MG63 (cell line): ENCODE data around the gene NCAPD2. TPM values are rescaled to one million over a fixed set of nuclear protein-coding genes. Genes with fewer than 3 reads are reported as not detected.

Source experiments
- DNase-seq: peaks from one replicate; pipeline ENCODE4 v3.0.0-alpha.2; 2020
- H3K27me3 ChIP-seq: fragments of 250-450 bp; sonication (Bioruptor Pico); 2 replicates; pipeline ENCODE4 v1.5.1; 2020; ENCODE audit warnings: mild to moderate bottlenecking, moderate library complexity
- H3K36me3 ChIP-seq: fragments of 250-450 bp; sonication (Bioruptor Pico); 2 replicates; pipeline ENCODE4 v1.5.1; 2020; ENCODE audit warnings: mild to moderate bottlenecking, moderate library complexity
- H3K4me3 ChIP-seq: fragments of 250-450 bp; sonication (Bioruptor Pico); 2 replicates; pipeline ENCODE4 v1.5.1; 2020; ENCODE audit warnings: mild to moderate bottlenecking, moderate library complexity
- H3K9me3 ChIP-seq: fragments of 250-450 bp; sonication (Bioruptor Pico); 2 replicates; pipeline ENCODE4 v1.5.1; 2020; ENCODE audit warnings: mild to moderate bottlenecking, moderate library complexity
- total RNA-seq: library from RNA; depleted of rRNA; stranded (reverse); fragments of >200 nt; shearing (Covaris generic); gene quantifications from 2 replicates; pipeline ENCODE4 v1.2.3, GENCODE V29; 2014; ENCODE audit warnings: low replicate concordance; rRNA removed

NCAPD2 gene
- total RNA-seq, 1 experiment from 2014 or later: 95.9 TPM

- Histone ChIP-seq H3K36me3 (peaks cover 87% of the 10 kb centered on the region), H3K9me3 (no peaks in the 10 kb centered on the region), H3K27me3 (no peaks in the 10 kb centered on the region), H3K4me3 (peak overlapping the region; percentile 74)
- no peak for DNase-seq
These were observed 73.3 kb downstream of the NCAPD2 start for GRCh38 chr12:6567112-6567670.

GRCh38 chr12:6569312-6569711 is 75.4 kb downstream of the NCAPD2 start:
- Histone ChIP-seq H3K9me3 (no peaks in the 10 kb centered on the region), H3K27me3 (no peaks in the 10 kb centered on the region), H3K4me3 (peak overlapping the region; percentile 74; the same call in 1 of the 2 replicates), H3K36me3 (peaks cover 84% of the 10 kb centered on the region)
- no peak for DNase-seq

- no peak overlapping the region for H3K4me3 ChIP-seq
- peaks cover 84% of the 10 kb centered on the region for H3K36me3 ChIP-seq
- DNase-seq: no peak
- no peaks in the 10 kb centered on the region for H3K27me3 ChIP-seq
- H3K9me3 ChIP-seq: no peaks in the 10 kb centered on the region
These were observed 75.9 kb downstream of the NCAPD2 start for GRCh38 chr12:6569786-6570185.

GRCh38 chr12:6570264-6570887 is 76.5 kb downstream of the NCAPD2 start:
- Histone ChIP-seq H3K9me3 (no peaks in the 10 kb centered on the region), H3K27me3 (no peaks in the 10 kb centered on the region), H3K4me3 (no peak overlapping the region), H3K36me3 (peaks cover 84% of the 10 kb centered on the region)
- peak; percentile 69 for DNase-seq

GRCh38 chr12:6573001-6573400 is 79.1 kb downstream of the NCAPD2 start:
- no peak for DNase-seq
- H3K4me3 ChIP-seq: no peak overlapping the region
- no peaks in the 10 kb centered on the region for H3K9me3 ChIP-seq
- H3K36me3 ChIP-seq: peaks cover 81% of the 10 kb centered on the region
- no peaks in the 10 kb centered on the region for H3K27me3 ChIP-seq

- H3K4me3 ChIP-seq: no peak overlapping the region
- H3K27me3 ChIP-seq: no peaks in the 10 kb centered on the region
- no peaks in the 10 kb centered on the region for H3K9me3 ChIP-seq
- H3K36me3 ChIP-seq: peaks cover 85% of the 10 kb centered on the region
- DNase-seq: no peak
These were observed 80.8 kb downstream of the NCAPD2 start for GRCh38 chr12:6574576-6575295.

GRCh38 chr12:6575648-6576047 is 81.7 kb downstream of the NCAPD2 start:
- H3K27me3 ChIP-seq: no peaks in the 10 kb centered on the region

More at GRCh38 chr12:6575648-6576047, 81.7 kb downstream of the NCAPD2 start:
- Histone ChIP-seq H3K9me3 (no peaks in the 10 kb centered on the region), H3K36me3 (peaks cover 85% of the 10 kb centered on the region), H3K4me3 (no peak overlapping the region)
- no peak for DNase-seq

Other genes with a start within 250 kb of the NCAPD2 start
- not detected in 2 replicates for gene PLEKHG6, start 183.4 kb upstream of the NCAPD2 start, total RNA-seq
- gene TNFRSF1A, start 152.0 kb upstream of the NCAPD2 start, total RNA-seq: 181 and 208 TPM in 2 replicates
- 0.07 and 0.66 TPM in 2 replicates for gene SCNN1A, start 118.5 kb upstream of the NCAPD2 start, total RNA-seq
- gene LTBR, start 109.9 kb upstream of the NCAPD2 start, total RNA-seq: 35.0 and 61.5 TPM in 2 replicates
- not detected in 2 replicates for gene CD27, start 49.1 kb upstream of the NCAPD2 start, total RNA-seq
- gene TAPBPL, start 42.1 kb upstream of the NCAPD2 start, total RNA-seq: 2.2 TPM in 1 of 2 replicates, not detected in the other
- 7.1 and 15.3 TPM in 2 replicates for gene VAMP1, start 23.4 kb upstream of the NCAPD2 start, total RNA-seq
- 140 and 315 TPM in 2 replicates for gene MRPL51, start 840 bp upstream of the NCAPD2 start, total RNA-seq
- gene GAPDH, start 40.4 kb downstream of the NCAPD2 start, total RNA-seq: 4,502 and 8,561 TPM in 2 replicates
- gene IFFO1, start 61.9 kb downstream of the NCAPD2 start, total RNA-seq: 6.1 and 13.2 TPM in 2 replicates
- gene NOP2, start 74.2 kb downstream of the NCAPD2 start, total RNA-seq: 64.5 and 90.4 TPM in 2 replicates
- 155 and 166 TPM in 2 replicates for gene CHD4, start 113.3 kb downstream of the NCAPD2 start, total RNA-seq
- gene LPAR5, start 141.9 kb downstream of the NCAPD2 start, total RNA-seq: 0.03 TPM in 1 of 2 replicates, not detected in the other
- not detected in 2 replicates for gene ACRBP, start 153.3 kb downstream of the NCAPD2 start, total RNA-seq
- gene ING4, start 169.0 kb downstream of the NCAPD2 start, total RNA-seq: 30.1 and 33.1 TPM in 2 replicates
- 9.3 and 21.9 TPM in 2 replicates for gene ZNF384, start 195.3 kb downstream of the NCAPD2 start, total RNA-seq
- gene PIANP, start 206.7 kb downstream of the NCAPD2 start, total RNA-seq: not detected in 2 replicates
- 91.3 and 125 TPM in 2 replicates for gene COPS7A, start 229.9 kb downstream of the NCAPD2 start, total RNA-seq